Body of pancreas (tissue), 4 donors: ENCODE results near the gene ARID1B.

Experiments
- POLR2A ChIP-seq, 3 donors: fragments of 450-650 bp; IDR thresholded peaks; one replicate each; pipeline ENCODE4 v1.6.1; 2016; ENCODE audit warnings: antibody characterized with exemption in 3 of 3, mild to moderate bottlenecking in 2 of 3
- TF ChIP-seq, protein P1 (sequence below), 7 experiments: fragments of 450-650 bp in 4 of 7; fragments of 200-600 bp in 3 of 7; sonication (generic) in 3 of 7; IDR thresholded peaks; one replicate each; pipeline ENCODE4 v1.5.1; 2016 to 2019; ENCODE audit warnings: antibody characterized with exemption in 7 of 7

DNA sequence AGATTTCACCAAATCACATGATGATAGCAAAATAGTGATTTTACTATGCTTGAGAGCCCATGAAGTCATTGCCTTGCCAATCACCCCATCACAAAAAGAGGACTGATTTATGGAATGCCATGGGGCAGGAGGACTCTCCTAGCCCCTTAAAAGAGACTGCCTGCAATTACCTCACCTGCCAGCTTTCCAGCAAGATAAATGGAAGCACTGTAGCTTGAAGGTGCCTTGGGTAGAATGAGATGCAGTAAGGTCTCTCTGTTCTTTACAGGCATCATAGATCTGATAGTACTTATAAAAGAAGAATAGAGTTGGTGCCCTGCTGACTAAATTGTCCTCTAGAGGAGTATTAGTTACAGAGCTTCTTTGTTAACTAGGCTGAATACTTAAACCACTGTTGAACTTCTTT is 303.8 kb downstream of the ARID1B start:
- no peak for TF ChIP-seq POLR2A (IDR thresholded peaks at IDR 0.05)
- TF ChIP-seq, protein P1, sequence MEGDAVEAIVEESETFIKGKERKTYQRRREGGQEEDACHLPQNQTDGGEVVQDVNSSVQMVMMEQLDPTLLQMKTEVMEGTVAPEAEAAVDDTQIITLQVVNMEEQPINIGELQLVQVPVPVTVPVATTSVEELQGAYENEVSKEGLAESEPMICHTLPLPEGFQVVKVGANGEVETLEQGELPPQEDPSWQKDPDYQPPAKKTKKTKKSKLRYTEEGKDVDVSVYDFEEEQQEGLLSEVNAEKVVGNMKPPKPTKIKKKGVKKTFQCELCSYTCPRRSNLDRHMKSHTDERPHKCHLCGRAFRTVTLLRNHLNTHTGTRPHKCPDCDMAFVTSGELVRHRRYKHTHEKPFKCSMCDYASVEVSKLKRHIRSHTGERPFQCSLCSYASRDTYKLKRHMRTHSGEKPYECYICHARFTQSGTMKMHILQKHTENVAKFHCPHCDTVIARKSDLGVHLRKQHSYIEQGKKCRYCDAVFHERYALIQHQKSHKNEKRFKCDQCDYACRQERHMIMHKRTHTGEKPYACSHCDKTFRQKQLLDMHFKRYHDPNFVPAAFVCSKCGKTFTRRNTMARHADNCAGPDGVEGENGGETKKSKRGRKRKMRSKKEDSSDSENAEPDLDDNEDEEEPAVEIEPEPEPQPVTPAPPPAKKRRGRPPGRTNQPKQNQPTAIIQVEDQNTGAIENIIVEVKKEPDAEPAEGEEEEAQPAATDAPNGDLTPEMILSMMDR (IDR thresholded peaks at IDR 0.05): no peak
